ENCODE results near the gene URAD. TPM values are rescaled to one million over a fixed set of nuclear protein-coding genes. Genes with fewer than 3 reads are reported as not detected.
"Not testable (repeated sequence)": the region's sequence is repeated elsewhere in the genome, so short reads cannot be mapped to it uniquely, and the experiment has no call there.

URAD gene
- total and polyA plus RNA-seq, 2 experiments from 2014 or later = not detected

GRCh38 chr13:27964741-27965323 lies 23.7 kb downstream of the URAD start:
- no peak for DNase-seq (ENCODE audit: low read depth in 1 of 2, low spot score in 1 of 2)
- no peak for TF ChIP-seq CTCF (IDR thresholded peaks at IDR 0.05; ENCODE audit: low read depth, low read length)
- Histone ChIP-seq H3K9me3 (ENCODE audit: low read depth) (no peaks in the 10 kb centered on the region), H3K36me3 (no peaks in the 10 kb centered on the region), H3K4me1 (ENCODE audit: low read depth) (peaks cover 2% of the 10 kb centered on the region), H3K27ac (no peak overlapping the region), H3K27me3 (peaks cover 100% of the 10 kb centered on the region), H3K4me3 (no peak overlapping the region)

GRCh38 chr13:27964206-27964605 lies 24.3 kb downstream of the URAD start:
- H3K27ac ChIP-seq; H3K36me3 ChIP-seq; H3K4me1 ChIP-seq (ENCODE audit: low read depth); DNase-seq (ENCODE audit: low read depth in 1 of 2, low spot score in 1 of 2); H3K4me3 ChIP-seq; H3K9me3 ChIP-seq (ENCODE audit: low read depth): not testable (repeated sequence)
- peaks cover 100% of the 10 kb centered on the region for H3K27me3 ChIP-seq

- no peak overlapping the region for H3K27ac ChIP-seq
- no peaks in the 10 kb centered on the region for H3K9me3 ChIP-seq (ENCODE audit: low read depth)
- no peaks in the 10 kb centered on the region for H3K36me3 ChIP-seq
- peaks cover 100% of the 10 kb centered on the region for H3K27me3 ChIP-seq
- TF ChIP-seq CTCF (IDR thresholded peaks at IDR 0.05; ENCODE audit: low read depth, low read length) = no peak
- DNase-seq (ENCODE audit: low read depth in 1 of 2, low spot score in 1 of 2) = no peak
- no peak overlapping the region for H3K4me3 ChIP-seq
- H3K4me1 ChIP-seq (ENCODE audit: low read depth) = peaks cover 2% of the 10 kb centered on the region
Observed at GRCh38 chr13:27963491-27963890, 25.0 kb downstream of the URAD start.

GRCh38 chr13:27962982-27963381 lies 25.5 kb downstream of the URAD start:
- Histone ChIP-seq H3K27me3 (peaks cover 100% of the 10 kb centered on the region), H3K4me3 (no peak overlapping the region), H3K36me3 (no peaks in the 10 kb centered on the region), H3K27ac (no peak overlapping the region), H3K4me1 (ENCODE audit: low read depth) (peaks cover 2% of the 10 kb centered on the region), H3K9me3 (ENCODE audit: low read depth) (no peaks in the 10 kb centered on the region)
- TF ChIP-seq CTCF (IDR thresholded peaks at IDR 0.05; ENCODE audit: low read depth, low read length) = no peak
- no peak for DNase-seq (ENCODE audit: low read depth in 1 of 2, low spot score in 1 of 2)

GRCh38 chr13:27962128-27962841 lies 26.2 kb downstream of the URAD start:
- H3K4me1 ChIP-seq (ENCODE audit: low read depth) = peaks cover 2% of the 10 kb centered on the region

More at GRCh38 chr13:27962128-27962841, 26.2 kb downstream of the URAD start:
- no peak overlapping the region for H3K4me3 ChIP-seq
- DNase-seq (ENCODE audit: low read depth in 1 of 2, low spot score in 1 of 2) = no peak
- H3K36me3 ChIP-seq = no peaks in the 10 kb centered on the region
- peaks cover 100% of the 10 kb centered on the region for H3K27me3 ChIP-seq
- no peak overlapping the region for H3K27ac ChIP-seq
- no peak for TF ChIP-seq CTCF (IDR thresholded peaks at IDR 0.05; ENCODE audit: low read depth, low read length)
- H3K9me3 ChIP-seq (ENCODE audit: low read depth) = no peaks in the 10 kb centered on the region
